BJ (cell line): ENCODE results near the gene DMD. TPM values are rescaled to one million over a fixed set of nuclear protein-coding genes. Genes with fewer than 3 reads are reported as not detected.

ENCODE experiments used
- CTCF ChIA-PET: fragments of 350-600 bp; formaldehyde crosslinking; extraction: SDS; loops from one replicate; lab custom pipeline; 2021; ENCODE audit warnings: antibody characterized with exemption, inconsistent platforms; lab: Yijun Ruan, JAX
- POLR2A ChIA-PET: fragments of 300-600 bp; sonication (Branson Sonifier 250); formaldehyde crosslinking; extraction: SDS; loops from one replicate; lab custom pipeline; 2021; ENCODE audit warnings: antibody characterized with exemption; lab: Charles Lee
- DNase-seq: peaks from one replicate; pipeline ENCODE4 v3.0.0-alpha.2; 2011; ENCODE audit warnings: low read depth
- H3K27me3 ChIP-seq: 2 replicates; pipeline ENCODE4 v1.6.0; 2011; ENCODE audit warnings: low read length; ENCODE audit not compliant: control insufficient read depth, insufficient read depth
- H3K36me3 ChIP-seq: 2 replicates; pipeline ENCODE4 v1.5.1; 2011; ENCODE audit warnings: low read length; ENCODE audit not compliant: control insufficient read depth, insufficient read depth
- H3K4me3 ChIP-seq: 2 replicates; pipeline ENCODE4 v1.5.1; 2011; ENCODE audit warnings: low read depth, mild to moderate bottlenecking, control low read depth, low read length
- CTCF ChIP-seq: IDR thresholded peaks from 2 replicates; pipeline ENCODE4 v1.5.1; 2011; ENCODE audit warnings: low read depth, mild to moderate bottlenecking, control low read depth, inconsistent platforms, low read length, moderate library complexity; ENCODE audit not compliant: insufficient read depth
- polyA plus RNA-seq: library from polyadenylated mRNA; depleted of rRNA; stranded (reverse); fragments of >200 nt; gene quantifications from 2 replicates; pipeline ENCODE4 v1.2.3, GENCODE V29; 2011

The DMD gene
- polyA plus RNA-seq, 1 experiment, result 12.5 TPM

- Histone ChIP-seq H3K4me3 (no peak overlapping the region), H3K36me3 (no peaks in the 10 kb centered on the region), H3K27me3 (no peaks in the 10 kb centered on the region)
- POLR2A ChIA-PET, result no interaction called here
- no peak for DNase-seq
- TF ChIP-seq CTCF, result no peak
- CTCF ChIA-PET, result no interaction called here
Measured at GRCh38 chrX:32948130-32948529, 263.2 kb downstream of the DMD start.

GRCh38 chrX:32937043-32937442 is 274.3 kb downstream of the DMD start:
- H3K4me3 ChIP-seq, result no peak overlapping the region
- DNase-seq, result no peak
- CTCF ChIA-PET, result no interaction called here
- no peak for TF ChIP-seq CTCF
- no peaks in the 10 kb centered on the region for H3K36me3 ChIP-seq
- POLR2A ChIA-PET, result no interaction called here
- H3K27me3 ChIP-seq, result no peaks in the 10 kb centered on the region

- H3K36me3 ChIP-seq, result no peaks in the 10 kb centered on the region
- ChIA-PET POLR2A (no interaction called here), CTCF (no interaction called here)
- DNase-seq, result no peak
- no peak for TF ChIP-seq CTCF
- no peaks in the 10 kb centered on the region for H3K27me3 ChIP-seq
- H3K4me3 ChIP-seq, result no peak overlapping the region
Measured at GRCh38 chrX:32933548-32933947, 277.8 kb downstream of the DMD start.

GRCh38 chrX:32929040-32929439 is 282.3 kb downstream of the DMD start:
- Histone ChIP-seq H3K27me3 (no peaks in the 10 kb centered on the region), H3K4me3 (no peak overlapping the region), H3K36me3 (no peaks in the 10 kb centered on the region)
- TF ChIP-seq CTCF, result no peak
- DNase-seq, result no peak
- ChIA-PET CTCF (no interaction called here), POLR2A (no interaction called here)

- no peak for TF ChIP-seq CTCF
- no peaks in the 10 kb centered on the region for H3K27me3 ChIP-seq
- ChIA-PET POLR2A (no interaction called here), CTCF (no interaction called here)
- no peak overlapping the region for H3K4me3 ChIP-seq
- H3K36me3 ChIP-seq, result no peaks in the 10 kb centered on the region
- no peak for DNase-seq
Measured at GRCh38 chrX:32896088-32896487, 315.3 kb downstream of the DMD start.
